ENCODE results near the gene APP.
"Not testable (repeated sequence)": the region's sequence is repeated elsewhere in the genome, so short reads cannot be mapped to it uniquely, and the experiment has no call there.

APP gene

DNA sequence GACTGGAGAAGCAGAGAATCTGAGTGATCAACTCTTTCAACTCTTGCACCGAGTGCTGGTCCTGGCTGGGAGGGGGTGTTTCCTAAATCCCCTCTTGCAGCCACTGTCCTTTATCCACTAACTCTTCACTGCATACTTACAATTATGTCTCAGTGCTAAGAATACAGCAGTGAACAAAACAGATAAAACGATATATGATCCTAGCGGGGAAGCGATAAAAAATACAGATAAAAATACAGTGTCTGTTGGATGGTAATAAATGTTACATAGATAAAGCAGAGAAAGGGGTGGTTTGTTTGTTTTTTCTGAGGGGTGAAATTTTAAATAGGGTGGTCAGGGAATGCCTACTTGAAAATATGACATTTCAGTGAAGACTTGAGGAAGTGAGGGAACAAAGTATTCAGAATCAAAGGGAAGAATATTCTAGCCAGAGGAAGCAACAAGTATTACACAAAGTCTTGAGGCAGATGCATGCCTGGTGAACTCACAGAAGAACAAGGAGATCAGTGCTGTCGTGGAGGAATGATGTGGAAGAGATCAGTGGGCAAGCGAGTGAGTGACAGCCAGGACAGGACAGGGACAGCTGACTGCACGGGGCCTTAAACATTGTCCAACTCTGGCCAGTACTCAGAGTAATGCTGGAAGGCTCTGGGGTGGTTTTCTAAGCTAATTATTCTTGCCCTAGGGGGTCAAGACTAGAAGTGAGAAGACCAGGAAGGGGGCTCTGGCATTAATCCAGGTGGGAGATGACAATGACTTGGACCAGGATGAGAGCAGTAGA lies 110.0 kb downstream of the APP start:
- DNase-seq, result no peak

DNA sequence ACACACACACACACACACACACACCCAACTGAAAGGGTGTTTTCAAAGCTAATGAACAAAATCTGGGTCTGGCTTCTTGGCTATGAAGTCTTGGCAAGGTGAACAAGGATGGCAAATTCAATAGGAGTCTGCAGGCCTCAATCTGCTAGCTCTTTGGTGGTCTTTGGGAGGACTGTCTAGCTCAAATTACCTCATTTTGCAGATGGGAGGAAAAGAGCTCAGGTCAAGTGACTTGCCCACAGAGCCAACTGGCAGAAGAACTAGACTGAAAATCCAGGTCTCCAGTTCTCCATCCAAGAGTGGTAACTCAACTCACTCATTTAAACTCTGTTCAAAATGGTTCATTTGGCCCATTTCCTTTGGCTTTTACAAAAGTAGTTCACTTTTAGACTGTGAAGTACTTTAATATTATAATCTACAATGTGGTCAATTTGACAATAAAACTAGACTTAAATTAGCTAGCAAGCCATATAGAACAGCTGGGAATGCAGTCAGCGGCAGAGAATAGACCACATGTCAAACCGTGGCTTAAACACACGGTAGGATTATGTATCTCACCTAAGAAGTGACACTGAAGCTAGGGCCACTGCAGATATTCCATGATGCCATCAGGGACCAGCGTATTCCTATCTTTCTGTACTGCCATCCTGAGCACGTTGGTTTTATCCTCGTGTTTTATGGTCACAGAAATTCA lies 112.9 kb downstream of the APP start:
- no peak for DNase-seq

DNA sequence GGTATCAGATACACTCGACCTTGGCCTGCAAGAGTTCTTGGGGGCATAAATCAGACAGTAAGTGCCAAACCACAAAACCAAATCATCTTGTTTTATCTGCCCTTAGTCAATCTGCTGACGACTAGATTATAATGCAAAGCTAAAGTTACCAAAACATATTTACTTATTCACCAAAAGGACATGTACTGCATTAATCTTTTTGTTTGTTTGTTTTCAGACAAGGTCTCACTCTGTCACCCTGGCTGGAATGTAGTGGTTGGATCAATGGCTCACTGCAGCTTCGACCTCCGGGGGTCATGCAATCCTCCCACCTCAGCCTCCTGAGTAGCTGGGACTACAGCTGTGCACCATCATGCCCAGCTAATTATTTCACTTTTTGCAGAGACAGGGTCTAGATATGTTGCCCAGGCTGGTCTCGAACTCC lies 114.7 kb downstream of the APP start:
- DNase-seq, result no peak

DNA sequence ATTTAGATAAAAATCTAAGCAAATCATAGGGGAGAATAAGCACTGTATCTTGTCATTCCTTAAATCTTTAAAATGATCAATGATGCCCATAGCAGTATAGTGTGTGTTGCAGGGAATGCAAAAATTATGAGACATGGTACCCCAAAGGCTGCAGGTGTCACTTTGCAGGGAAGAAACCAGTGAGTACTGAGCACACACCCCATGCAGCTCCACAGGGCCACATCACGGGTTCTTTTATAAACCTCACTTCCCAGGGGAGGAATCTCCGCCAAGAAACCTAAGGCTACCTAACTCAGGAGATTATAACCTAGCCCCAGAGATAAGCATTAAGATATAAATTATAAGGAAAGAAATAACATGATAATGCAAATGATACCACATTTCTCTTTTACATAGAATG lies 115.6 kb downstream of the APP start:
- no peak for DNase-seq

DNA sequence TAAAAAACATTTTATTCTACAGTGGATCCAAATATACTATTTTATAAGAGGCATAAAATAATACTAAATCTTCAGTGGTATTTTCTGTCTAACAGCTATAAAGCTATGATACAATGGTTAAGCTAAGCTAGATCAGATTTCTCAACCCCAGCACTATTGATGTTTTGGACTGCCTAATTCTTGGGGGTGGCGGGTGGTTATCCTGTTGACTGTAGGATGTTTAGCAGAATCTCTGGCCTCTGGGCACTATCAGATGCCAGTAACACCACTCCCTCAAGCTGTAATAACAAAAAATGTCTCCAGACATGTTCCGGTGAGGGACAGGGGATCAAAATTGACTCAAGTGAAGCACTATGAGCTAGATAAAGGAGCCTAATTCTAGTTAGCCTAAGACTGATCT lies 118.5 kb downstream of the APP start:
- DNase-seq, result no peak

DNA sequence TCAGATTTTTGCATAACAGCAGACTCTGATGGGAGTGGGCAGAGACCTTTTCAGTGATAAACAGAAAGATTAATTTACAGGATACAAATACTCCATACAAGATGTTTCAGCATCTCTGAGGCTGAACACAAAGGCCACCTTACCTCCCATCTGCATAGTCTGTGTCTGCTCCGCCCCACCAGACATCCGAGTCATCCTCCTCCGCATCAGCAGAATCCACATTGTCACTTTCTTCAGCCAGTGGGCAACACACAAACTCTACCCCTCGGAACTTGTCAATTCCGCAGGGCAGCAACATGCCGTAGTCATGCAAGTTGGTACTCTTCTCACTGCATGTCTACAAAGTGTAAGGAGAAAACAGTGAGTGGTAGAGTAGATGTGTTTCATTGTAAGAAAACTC lies 119.7 kb downstream of the APP start:
- DNase-seq, result no peak

DNA sequence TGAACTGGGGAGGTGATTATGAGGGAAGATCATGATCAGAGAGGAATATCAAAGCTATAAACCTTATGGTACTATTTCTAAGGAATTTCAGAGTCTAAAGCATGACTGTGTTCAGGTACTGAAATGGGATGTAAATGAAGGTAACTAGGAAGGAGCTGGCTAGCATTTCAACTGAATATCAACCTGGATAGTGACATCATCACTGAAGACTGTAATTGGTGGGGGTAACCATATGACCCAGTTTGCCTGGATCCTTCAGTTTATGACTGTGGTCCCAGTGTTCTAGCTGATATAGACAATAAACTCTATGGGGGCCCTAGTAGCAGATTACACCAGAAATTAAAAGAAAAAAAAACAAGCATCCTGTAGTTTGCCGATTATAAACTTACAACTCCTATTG lies 120.8 kb downstream of the APP start:
- DNase-seq, result no peak

DNA sequence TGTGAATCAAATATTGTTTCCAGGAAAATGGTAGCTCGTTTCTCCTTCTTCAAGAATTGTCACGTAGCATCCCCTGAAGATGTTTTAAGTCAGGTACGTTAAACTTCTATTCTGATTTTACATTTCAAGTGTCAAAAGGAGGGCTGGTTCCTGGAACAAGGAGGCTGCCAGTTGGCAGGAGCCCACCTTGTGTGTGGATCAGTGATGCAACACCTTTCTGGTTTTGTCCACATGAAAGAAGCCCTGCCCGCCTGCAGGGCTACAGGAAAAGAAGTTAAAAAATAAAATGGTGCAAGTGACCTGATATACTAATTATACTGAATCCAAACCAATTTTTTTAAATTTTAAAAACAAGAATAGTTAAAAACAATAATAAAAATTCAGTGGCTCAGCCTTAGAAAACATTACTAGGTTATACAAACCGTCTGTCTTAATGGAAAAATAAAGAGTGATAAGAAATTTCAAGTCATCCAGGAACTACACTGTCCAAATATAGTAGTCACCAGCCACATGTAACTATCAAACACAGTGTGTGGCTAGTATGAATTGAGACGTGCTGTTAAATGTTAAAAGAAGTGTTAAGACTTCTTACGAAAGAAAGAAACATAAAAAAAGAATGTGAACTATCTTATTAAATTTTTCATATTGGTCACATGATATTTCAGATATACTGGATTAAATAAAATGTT lies 123.1 kb downstream of the APP start:
- no peak for DNase-seq

DNA sequence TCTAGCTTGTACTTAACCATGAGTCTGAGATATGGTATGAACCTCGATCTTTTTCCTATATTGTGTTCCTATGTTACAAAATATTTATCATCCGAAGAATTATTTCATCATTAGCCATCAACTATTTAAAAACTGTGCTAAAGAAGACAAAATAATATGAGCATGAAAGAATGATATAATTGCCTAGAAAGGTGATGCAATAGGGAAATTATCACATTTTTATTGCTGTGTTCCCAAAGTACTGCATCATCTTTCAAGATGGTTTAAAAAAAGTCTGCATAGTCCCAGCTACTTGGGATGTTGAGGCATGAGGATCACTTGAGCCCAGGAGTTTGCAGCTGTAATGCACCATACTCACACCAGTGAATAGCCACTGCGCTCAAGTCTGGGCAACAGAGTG lies 126.7 kb downstream of the APP start:
- no peak for DNase-seq

DNA sequence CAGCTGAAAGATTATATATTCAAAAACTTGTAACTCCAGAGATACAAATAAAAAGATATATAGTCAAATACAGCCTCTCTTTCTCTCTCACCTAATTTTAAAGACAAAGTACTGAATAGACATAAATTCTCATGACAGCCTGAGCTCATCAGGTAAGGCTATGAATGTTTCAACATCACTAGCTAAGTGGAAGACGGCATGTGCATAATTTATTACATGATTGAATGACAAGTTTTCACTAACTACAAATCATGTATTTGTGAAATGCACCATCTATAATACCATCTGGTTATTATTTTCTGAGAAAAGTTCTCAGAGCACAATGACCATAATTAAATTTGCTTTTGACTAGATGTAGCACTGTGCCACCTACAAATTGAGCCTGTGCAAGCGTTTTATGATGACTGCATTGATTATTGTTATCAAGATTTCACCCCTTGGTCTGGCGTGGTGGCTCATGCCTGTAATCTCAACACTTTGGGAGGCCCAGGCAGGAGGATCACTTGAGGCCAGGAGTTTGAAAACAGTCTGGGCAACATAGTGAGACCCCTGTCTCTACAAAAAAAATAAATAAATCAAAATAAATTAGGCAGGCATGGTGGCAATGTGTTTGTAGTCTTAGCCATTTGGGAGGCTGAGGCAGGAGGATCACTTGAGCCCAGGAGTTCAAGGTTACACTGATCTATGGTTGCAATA lies 128.2 kb downstream of the APP start:
- no peak for DNase-seq

DNA sequence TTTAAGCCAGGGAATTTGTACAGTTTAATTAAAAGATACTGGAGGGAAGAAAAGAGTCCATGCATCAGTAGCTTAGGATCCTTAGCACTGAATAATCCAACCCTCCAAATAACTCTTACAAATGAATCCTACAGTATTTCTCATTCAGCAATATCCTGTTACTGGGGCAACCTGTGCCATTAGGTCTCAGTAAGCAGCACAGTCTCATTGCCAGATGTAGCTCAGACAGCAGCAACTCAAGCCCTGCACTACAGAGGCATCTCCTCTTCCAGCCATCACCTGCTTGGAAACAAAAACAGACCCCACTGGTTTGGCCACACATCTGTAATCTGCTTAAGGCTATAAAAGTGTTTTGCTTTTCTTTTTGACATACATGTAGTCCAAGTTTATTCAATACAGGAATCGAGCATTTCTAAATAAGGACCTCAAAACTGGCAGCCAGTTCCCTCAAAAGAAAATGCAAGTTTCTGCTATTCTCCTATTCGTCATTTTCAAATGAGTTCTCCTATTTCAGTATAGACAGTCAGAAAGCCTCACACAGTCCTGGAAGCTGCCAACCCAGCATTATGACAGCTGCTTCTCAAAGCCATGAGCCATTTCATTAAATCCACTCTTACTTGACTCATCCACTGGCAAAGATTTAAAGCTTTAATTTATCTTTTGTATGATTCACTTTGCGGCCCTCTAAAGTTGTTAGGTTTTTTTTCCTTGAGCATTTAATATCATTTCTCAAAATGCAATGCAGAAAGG lies 129.0 kb downstream of the APP start:
- DNase-seq, result no peak

DNA sequence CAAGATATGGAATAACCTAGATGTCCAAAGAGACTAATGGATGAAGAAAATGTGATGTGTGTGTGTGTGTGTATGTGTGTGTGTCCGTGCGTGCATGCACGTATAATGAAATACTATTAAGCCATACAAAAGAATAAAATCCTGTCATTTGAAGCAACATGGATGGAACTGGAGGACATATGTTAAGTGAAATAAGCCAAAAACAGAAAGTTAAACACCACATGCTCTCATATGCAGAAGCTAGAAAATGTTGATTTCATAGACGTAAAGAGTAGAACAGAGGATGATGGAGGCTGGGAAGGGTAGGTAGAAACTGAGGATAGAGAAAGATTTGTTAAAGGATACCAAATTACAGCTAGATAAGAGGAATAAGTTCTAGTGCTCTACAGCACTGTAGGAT lies 133.7 kb downstream of the APP start:
- DNase-seq, result no peak

DNA sequence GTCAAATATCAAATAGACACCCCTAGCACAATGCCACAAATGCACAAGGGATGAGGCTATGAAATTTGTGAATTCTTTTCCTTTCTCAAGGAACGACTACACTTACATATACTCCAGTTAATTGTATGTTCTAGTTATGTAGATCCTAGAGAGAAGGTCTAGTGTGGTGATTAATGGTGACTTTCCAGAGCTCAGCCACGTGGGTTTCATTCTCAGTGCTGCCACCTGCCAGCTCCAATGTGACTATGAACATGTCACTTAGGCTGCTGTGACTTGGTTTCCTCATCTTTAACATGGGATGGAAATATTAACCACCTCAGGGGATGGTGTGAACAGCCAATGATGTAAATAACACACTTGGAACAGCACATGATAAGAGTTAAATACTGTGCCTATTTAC lies 138.3 kb downstream of the APP start:
- no peak for DNase-seq

DNA sequence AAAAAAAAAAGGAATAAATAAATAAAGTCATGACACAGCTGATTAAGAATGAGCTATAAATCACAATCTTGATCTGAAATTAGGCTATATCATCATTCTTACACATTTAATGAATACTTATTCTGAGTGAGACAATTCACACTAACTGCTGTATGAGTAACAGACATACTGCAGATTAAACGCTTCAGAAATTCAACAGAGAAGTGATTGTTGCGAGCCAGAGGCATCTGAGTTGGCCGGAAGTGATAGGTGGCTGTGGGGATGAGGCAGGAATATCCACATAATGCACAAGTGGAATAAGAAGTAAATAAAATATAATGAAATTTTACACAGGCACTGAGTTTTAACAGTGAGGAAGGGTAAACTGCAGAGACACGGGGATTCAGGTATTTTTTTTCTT lies 142.4 kb downstream of the APP start:
- no peak for DNase-seq

DNA sequence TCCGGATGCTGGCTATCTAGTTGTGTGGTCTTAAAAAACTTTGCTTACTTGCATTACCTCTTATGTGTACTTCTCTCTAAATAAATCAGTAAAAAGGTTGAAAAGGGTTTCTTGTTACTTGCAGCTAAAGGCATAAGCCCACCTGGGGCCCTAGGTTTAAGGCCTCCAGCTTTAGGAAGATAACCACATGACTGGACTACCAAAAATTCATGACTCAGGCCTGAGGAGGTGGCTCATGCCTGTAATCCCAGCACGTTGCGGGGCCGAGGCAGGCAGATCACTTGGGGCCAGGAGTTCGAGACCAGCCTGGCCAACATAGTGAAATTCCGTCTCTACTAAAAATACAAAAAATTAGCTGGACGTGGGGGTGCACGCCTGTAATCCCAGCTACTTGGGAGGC lies 142.9 kb downstream of the APP start:
- no peak for DNase-seq

DNA sequence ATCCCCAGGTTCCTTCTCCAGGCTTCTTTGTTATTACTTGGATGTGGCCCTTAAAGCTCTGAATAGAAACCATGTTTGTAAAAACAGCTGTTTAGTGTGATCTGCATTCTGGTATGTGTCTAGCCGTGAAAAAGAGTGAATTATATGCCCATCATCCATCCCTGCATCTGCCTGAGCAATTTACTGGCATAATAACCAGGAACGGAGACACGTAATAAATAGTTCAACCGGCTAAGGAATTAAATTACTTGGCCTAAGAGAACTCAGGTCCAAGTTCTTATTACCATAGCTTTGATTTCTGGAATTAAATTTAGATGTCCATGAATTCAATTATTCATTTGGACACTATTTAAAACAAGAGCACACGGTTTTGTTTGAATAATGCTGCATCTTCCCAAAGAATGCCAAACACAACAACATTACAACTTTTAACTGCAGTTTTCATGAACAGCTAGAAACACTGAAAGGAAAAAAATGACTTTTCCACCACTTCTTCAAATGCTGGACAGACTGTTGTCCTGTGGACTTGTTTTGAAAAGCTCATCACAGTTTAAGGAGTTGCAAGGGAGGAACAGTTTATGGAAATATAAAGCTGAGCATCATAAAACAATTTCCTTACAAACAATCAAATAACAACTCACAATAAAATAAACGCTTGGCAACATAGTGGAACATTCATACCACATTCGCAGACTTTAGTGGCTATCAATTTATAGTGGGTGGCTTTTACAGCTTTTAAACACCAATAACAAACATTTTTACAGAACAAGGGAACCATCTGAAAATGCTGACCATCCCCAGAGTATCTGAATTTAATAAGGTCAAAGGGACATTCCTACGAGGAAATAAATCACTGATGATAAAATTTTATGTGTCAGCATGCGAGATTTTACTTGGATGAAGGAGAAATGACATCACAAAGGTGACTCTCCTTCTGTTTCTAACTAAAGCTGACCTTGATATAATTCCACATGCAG lies 144.7 kb downstream of the APP start:
- no peak for DNase-seq

DNA sequence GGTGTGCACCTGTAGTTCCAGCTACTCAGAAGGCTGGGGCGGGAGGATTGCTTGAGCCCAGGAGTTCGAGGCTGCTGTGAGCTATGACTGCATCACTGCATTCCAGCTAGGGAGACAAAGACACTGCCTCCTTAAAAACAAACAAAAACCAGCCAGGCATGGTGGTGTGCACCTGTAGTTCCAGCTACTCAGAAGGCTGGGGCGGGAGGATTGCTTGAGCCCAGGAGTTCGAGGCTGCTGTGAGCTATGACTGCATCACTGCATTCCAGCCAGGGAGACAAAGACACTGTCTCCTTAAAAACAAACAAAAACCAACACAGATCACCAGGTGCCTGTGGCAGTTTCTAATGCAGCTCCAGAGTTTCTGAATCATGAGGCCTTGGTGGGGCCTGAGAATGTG lies 147.2 kb downstream of the APP start:
- not testable (repeated sequence) for DNase-seq

DNA sequence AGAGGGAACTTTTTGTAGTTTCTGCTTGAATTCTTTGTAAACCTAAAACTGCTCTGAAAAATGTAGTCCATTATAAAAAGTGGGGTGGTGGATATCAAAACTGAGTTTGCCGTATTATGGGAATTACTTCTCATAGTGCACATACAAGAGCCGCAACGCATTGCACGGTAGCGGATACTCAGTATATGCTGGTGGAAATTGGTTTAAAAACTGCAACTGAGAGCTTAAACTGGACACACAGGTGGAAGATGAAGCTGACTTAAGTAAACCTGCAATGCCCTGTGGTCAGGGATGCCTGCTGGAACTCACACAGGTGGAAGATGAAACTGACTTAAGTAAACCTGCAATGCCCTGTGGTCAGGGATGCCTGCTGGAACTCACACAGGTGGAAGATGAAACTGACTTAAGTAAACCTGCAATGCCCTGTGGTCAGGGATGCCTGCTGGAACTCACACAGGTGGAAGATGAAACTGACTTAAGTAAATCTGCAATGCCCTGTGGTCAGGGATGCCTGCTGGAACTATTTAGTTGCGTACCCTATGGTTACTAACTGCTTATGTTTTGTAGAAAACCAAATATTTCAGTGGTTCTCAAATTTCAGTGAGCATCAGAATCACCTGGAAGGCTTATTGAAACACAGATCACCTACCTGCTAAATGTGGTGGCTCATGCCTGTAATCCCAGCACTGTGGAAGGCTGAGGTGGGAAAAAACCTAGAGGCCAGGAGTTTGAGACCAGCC lies 147.8 kb downstream of the APP start:
- not testable (repeated sequence) for DNase-seq

DNA sequence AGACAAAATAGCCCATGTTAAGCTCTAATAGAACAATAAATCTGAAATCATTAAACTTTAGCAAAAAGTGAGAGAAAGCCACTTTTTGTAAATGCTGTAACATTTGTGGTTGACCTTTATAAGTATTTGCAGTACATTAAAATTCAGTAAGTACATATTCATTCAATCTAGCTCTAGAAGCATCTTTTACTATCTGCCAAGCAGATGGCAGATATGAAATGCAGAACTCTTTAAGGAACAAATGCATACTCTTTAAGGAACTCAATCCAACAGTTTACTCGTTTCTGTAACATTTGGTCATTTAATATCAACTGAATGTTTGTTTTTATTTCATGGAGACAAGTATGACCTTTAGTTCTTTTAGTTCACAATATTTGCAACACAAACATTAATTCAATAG lies 150.1 kb downstream of the APP start:
- no peak for DNase-seq

DNA sequence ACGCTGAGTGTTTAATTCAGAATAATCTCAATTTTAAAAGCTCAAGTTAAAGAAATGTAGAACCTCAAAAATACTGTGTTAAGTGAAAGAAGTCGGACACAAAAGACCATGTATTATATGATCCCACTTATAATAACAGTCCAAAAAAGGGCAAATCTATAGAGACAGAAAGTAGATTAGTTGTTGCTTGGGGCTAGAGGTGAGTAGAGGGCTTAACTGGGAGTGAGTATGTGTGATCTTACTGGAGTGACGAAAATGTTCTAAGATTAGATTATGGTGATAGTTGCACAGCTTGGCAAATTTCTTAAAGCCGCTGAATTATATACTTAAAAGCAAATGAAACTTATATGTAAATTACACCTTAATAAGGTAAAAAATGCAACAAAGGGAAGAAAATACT lies 150.5 kb downstream of the APP start:
- no peak for DNase-seq

DNA sequence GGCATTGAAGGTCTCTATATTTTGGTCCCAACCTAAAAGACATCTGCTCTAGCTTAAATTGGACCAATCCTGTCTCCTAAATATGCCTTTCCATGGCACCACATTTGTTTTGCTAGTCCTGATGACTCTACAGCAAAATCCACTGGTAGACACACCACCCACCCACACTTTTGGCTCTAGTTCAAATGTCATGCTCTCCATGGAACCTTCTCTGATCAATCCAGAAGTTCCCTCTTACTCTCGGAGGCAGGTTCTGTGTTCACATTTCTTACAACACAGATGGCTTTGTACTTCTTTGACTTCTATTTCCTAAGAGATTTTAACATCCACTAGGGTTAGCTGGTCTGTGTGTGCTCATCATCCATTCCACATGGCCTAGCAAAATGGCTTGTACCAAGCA lies 151.3 kb downstream of the APP start:
- DNase-seq, result no peak

Data from stimulated activated CD4-positive, alpha-beta T cell treated with anti-CD3 and anti-CD28 coated beads, Interleukin-4, amount 100 ng/mL, for 4 hours (primary cell).